Parathyroid adenoma (tissue), 2 donors: Measurements from ENCODE around the gene C4orf46.

ENCODE experiments used
- H2AFZ ChIP-seq: fragments of 300-600 bp; sonication (generic); one replicate; pipeline ENCODE4 v1.7.0; 2017; ENCODE audit warnings: antibody characterized with exemption, mild to moderate bottlenecking
- H3K27ac ChIP-seq: fragments of 300-600 bp; sonication (generic); one replicate; pipeline ENCODE4 v1.7.0; 2017
- H3K27me3 ChIP-seq: fragments of 300-600 bp; sonication (generic); one replicate; pipeline ENCODE4 v1.7.0; 2017; ENCODE audit warnings: low read length; ENCODE audit not compliant: control insufficient read depth, insufficient read depth
- H3K36me3 ChIP-seq: fragments of 300-600 bp; sonication (generic); one replicate; pipeline ENCODE4 v1.7.0; 2017; ENCODE audit warnings: low read length; ENCODE audit not compliant: control insufficient read depth, insufficient read depth
- H3K4me1 ChIP-seq: fragments of 300-600 bp; sonication (generic); one replicate; pipeline ENCODE4 v1.7.0; 2017; ENCODE audit warnings: control low read depth
- H3K4me2 ChIP-seq: fragments of 300-600 bp; sonication (generic); one replicate; pipeline ENCODE4 v1.7.0; 2017; ENCODE audit warnings: low read length
- H3K4me3 ChIP-seq: fragments of 300-600 bp; sonication (generic); one replicate; pipeline ENCODE4 v1.7.0; 2017; ENCODE audit warnings: low read depth, low read length
- H3K79me2 ChIP-seq: fragments of 300-600 bp; sonication (generic); one replicate; pipeline ENCODE4 v1.7.0; 2017; ENCODE audit warnings: control low read depth
- H3K9ac ChIP-seq: fragments of 300-600 bp; sonication (generic); one replicate; pipeline ENCODE4 v1.7.0; 2017; ENCODE audit warnings: mild to moderate bottlenecking
- H3K9me3 ChIP-seq: fragments of 300-600 bp; sonication (generic); one replicate; pipeline ENCODE4 v1.7.0; 2017; ENCODE audit warnings: low read length; ENCODE audit not compliant: control insufficient read depth
- CTCF ChIP-seq: fragments of 300-600 bp; sonication (generic); IDR thresholded peaks from one replicate; pipeline ENCODE4 v1.7.0; 2017; ENCODE audit warnings: antibody characterized with exemption, mild to moderate bottlenecking
- donor health status: primary hyperparathyroidism.

The C4orf46 gene

GRCh38 chr4:158704274-158704673 lies 32.6 kb upstream of the C4orf46 start:
- Histone ChIP-seq H3K27me3 (no peaks in the 10 kb centered on the region), H3K9me3 (no peaks in the 10 kb centered on the region), H2AFZ (no peak overlapping the region), H3K27ac (no peak overlapping the region), H3K4me3 (no peak overlapping the region), H3K9ac (no peak overlapping the region), H3K4me2 (no peak overlapping the region), H3K36me3 (no peaks in the 10 kb centered on the region), H3K79me2 (no peaks in the 10 kb centered on the region), H3K4me1 (no peaks in the 10 kb centered on the region)
- no peak for TF ChIP-seq CTCF

- H2AFZ ChIP-seq: no peak overlapping the region
- H3K4me2 ChIP-seq: no peak overlapping the region
- no peaks in the 10 kb centered on the region for H3K79me2 ChIP-seq
- no peaks in the 10 kb centered on the region for H3K9me3 ChIP-seq
- H3K36me3 ChIP-seq: no peaks in the 10 kb centered on the region
- H3K27ac ChIP-seq: no peak overlapping the region
- H3K9ac ChIP-seq: no peak overlapping the region
- no peak overlapping the region for H3K4me3 ChIP-seq
- H3K27me3 ChIP-seq: no peaks in the 10 kb centered on the region
- TF ChIP-seq CTCF: no peak
- no peaks in the 10 kb centered on the region for H3K4me1 ChIP-seq
Observed at GRCh38 chr4:158688813-158689212, 17.1 kb upstream of the C4orf46 start.

GRCh38 chr4:158682066-158682465 lies 10.4 kb upstream of the C4orf46 start:
- TF ChIP-seq CTCF: no peak
- Histone ChIP-seq H3K4me1 (no peaks in the 10 kb centered on the region), H2AFZ (no peak overlapping the region), H3K36me3 (no peaks in the 10 kb centered on the region), H3K27ac (no peak overlapping the region), H3K9me3 (no peaks in the 10 kb centered on the region), H3K4me3 (no peak overlapping the region), H3K27me3 (no peaks in the 10 kb centered on the region), H3K4me2 (no peak overlapping the region), H3K9ac (no peak overlapping the region), H3K79me2 (no peaks in the 10 kb centered on the region)

- H3K9me3 ChIP-seq: no peaks in the 10 kb centered on the region
- no peak overlapping the region for H3K27ac ChIP-seq
- no peak overlapping the region for H3K4me2 ChIP-seq
- no peak overlapping the region for H2AFZ ChIP-seq
- H3K4me3 ChIP-seq: no peak overlapping the region
- H3K9ac ChIP-seq: no peak overlapping the region
- no peak for TF ChIP-seq CTCF
- no peaks in the 10 kb centered on the region for H3K79me2 ChIP-seq
- no peaks in the 10 kb centered on the region for H3K36me3 ChIP-seq
- no peaks in the 10 kb centered on the region for H3K27me3 ChIP-seq
- H3K4me1 ChIP-seq: no peaks in the 10 kb centered on the region
Observed at GRCh38 chr4:158681629-158682028, 9.9 kb upstream of the C4orf46 start.

- no peaks in the 10 kb centered on the region for H3K79me2 ChIP-seq
- H3K4me3 ChIP-seq: no peak overlapping the region
- no peak overlapping the region for H3K9ac ChIP-seq
- H3K36me3 ChIP-seq: no peaks in the 10 kb centered on the region
- H3K4me1 ChIP-seq: no peaks in the 10 kb centered on the region
- H3K4me2 ChIP-seq: no peak overlapping the region
- H2AFZ ChIP-seq: no peak overlapping the region
- no peaks in the 10 kb centered on the region for H3K27me3 ChIP-seq
- no peak overlapping the region for H3K27ac ChIP-seq
- no peak for TF ChIP-seq CTCF
- H3K9me3 ChIP-seq: no peaks in the 10 kb centered on the region
Observed at GRCh38 chr4:158678767-158679166, 7.1 kb upstream of the C4orf46 start.
